Psoas muscle (tissue), 8 donors: Measurements from ENCODE around the gene PRSS57. TPM values are rescaled to one million over a fixed set of nuclear protein-coding genes. Genes with fewer than 3 reads are reported as not detected.

Experiments
- ATAC-seq, 4 donors: fragments of 200-7000 bp; cut with Tn5 transposase; one replicate each; pipeline ENCODE4 v1.9.1; 2020; ENCODE audit warnings: moderate library complexity in 3 of 4, mild to moderate bottlenecking in 2 of 4
- DNase-seq, 2 donors: peaks; one replicate each; pipeline ENCODE4 v3.0.0-alpha.2; 2020
- H3K27ac ChIP-seq: fragments of 200-600 bp; one replicate; pipeline ENCODE4 v1.8.0; 2022
- H3K27me3 ChIP-seq, 3 donors: fragments of 200-600 bp in 1 of 3; one replicate each; pipeline versions ENCODE4 v1.6.1 to v1.8.0; 2013 to 2022; ENCODE audit warnings: low read length in 2 of 3, mild to moderate bottlenecking in 2 of 3, moderate library complexity in 1 of 3; ENCODE audit not compliant: insufficient read depth in 3 of 3
- H3K36me3 ChIP-seq, 2 donors: fragments of 200-600 bp in 1 of 2; one replicate each; pipeline versions ENCODE4 v1.6.1 to v1.8.0; 2013 to 2022; ENCODE audit warnings: low read depth in 1 of 2, mild to moderate bottlenecking in 1 of 2, moderate library complexity in 1 of 2; ENCODE audit not compliant: insufficient read depth in 1 of 2
- H3K4me1 ChIP-seq: fragments of 200-600 bp; one replicate; pipeline ENCODE4 v1.8.0; 2022
- H3K4me3 ChIP-seq: fragments of 200-600 bp; one replicate; pipeline ENCODE4 v1.8.0; 2022; ENCODE audit warnings: mild to moderate bottlenecking
- H3K9me3 ChIP-seq: fragments of 200-600 bp; one replicate; pipeline ENCODE4 v1.8.0; 2022
- CTCF ChIP-seq: fragments of 200-600 bp; IDR thresholded peaks from one replicate; pipeline ENCODE4 v1.8.0; 2022; ENCODE audit warnings: antibody characterized with exemption
- WGBS, 3 donors: extraction: QIAGEN DNeasy Blood & Tissue Kit; methylation state at CpG; one replicate each; pipeline versions ENCODE4 v1.1.6 to v1.1.7; 2013; 5-methylcytosine and 5-hydroxymethylcytosine counted together
- intact Hi-C, 2 donors: fragments of 100-400 bp; cut with DNase I; formaldehyde crosslinking; loops; one replicate each; pipeline versions ENCODE4 v1.11.0 to v1.14.2; 2022
- polyA plus RNA-seq, 3 donors: library from polyadenylated mRNA; stranded (reverse); fragments of 200-250 nt; gene quantifications; one replicate each; pipeline ENCODE4 v1.2.3, GENCODE V29; 2013
- total RNA-seq, 4 donors: library from RNA; stranded (reverse); fragmentation: NEBNext Ultra II Directional in 2 of 4; extraction: Animal tissue kit (Norgen Biotek cat#: 25700) in 2 of 4; gene quantifications; one replicate each; pipeline versions ENCODE4 v1.2.1 to v1.2.4, GENCODE V29; 2021 to 2023
- donor health status: healthy with polysubstance abuse.
- donor health status: DM: no; HTN: no; CAD: no; lungs with moderate emphysema.
- donor health status: Bipolar disorder and iron deficiency.
- donor health status: healthy.
- donor health status: DM: yes; HTN: yes; CAD: no.
- donor health status: DM: no; HTN: no; CAD: no.
- donor health status: DM: no; HTN: no; CAD: no.
- donor health status: DM: yes; HTN: yes; CAD: no.

PRSS57 gene
- total and polyA plus RNA-seq, 7 donors, result 0.05 to 0.25 TPM; not detected in 5

- TF ChIP-seq CTCF, result no peak
- Histone ChIP-seq H3K4me3 (peak overlapping the region; percentile 82), H3K4me1 (peaks cover 18% of the 10 kb centered on the region), H3K27ac (peak overlapping the region; percentile 87), H3K36me3 (no peaks in the 10 kb centered on the region), H3K27me3 (peaks cover 0 to 8% (median 7%) of the 10 kb centered on the region in 3 donors), H3K9me3 (no peaks in the 10 kb centered on the region)
- intact Hi-C loops, result no loop called here
- ATAC-seq (no peak), DNase-seq (peak in 1 of 2 donors; percentile 97)
- WGBS, 3 donors, result 60 to 72% (median 65%) methylated on average over 51 to 54 of the region's 54 CpGs
Measured at GRCh38 chr19:681029-682019, 13.9 kb downstream of the PRSS57 start.

- Histone ChIP-seq H3K9me3 (no peaks in the 10 kb centered on the region), H3K36me3 (no peaks in the 10 kb centered on the region), H3K27me3 (peaks cover 0 to 13% (median 11%) of the 10 kb centered on the region in 3 donors), H3K4me1 (peaks cover 18% of the 10 kb centered on the region), H3K4me3 (peak overlapping the region; percentile 82), H3K27ac (peak overlapping the region; percentile 87)
- intact Hi-C loops, result no loop called here
- WGBS, 3 donors, result 0 to 2% (median 1%) methylated on average over 39 to 70 of the region's 70 CpGs
- ATAC-seq (peak; percentile 90 to 94 (median 90)), DNase-seq (peak; percentile 100)
- TF ChIP-seq CTCF, result peak; percentile 44
Measured at GRCh38 chr19:680287-681028, 14.8 kb downstream of the PRSS57 start.

- intact Hi-C loops, result no loop called here
- TF ChIP-seq CTCF, result no peak
- Histone ChIP-seq H3K4me1 (peaks cover 18% of the 10 kb centered on the region), H3K27ac (peak overlapping the region; percentile 85), H3K4me3 (peak overlapping the region; percentile 82), H3K27me3 (peaks cover 0 to 18% (median 14%) of the 10 kb centered on the region in 3 donors), H3K9me3 (no peaks in the 10 kb centered on the region), H3K36me3 (no peaks in the 10 kb centered on the region)
- DNase-seq (peak; percentile 76 to 85), ATAC-seq (no peak)
- WGBS, 3 donors, result 6 to 10% (median 10%) methylated on average over 34 to 69 of the region's 69 CpGs
Measured at GRCh38 chr19:679418-680286, 15.6 kb downstream of the PRSS57 start.

GRCh38 chr19:678791-679388, 16.4 kb downstream of the PRSS57 start:
- DNase-seq, result no peak
- 89 to 94% (median 93%) methylated on average over 16 of the region's 16 CpGs for WGBS, 3 donors
- peaks cover 18% of the 10 kb centered on the region for H3K4me1 ChIP-seq

More at GRCh38 chr19:678791-679388, 16.4 kb downstream of the PRSS57 start:
- Histone ChIP-seq H3K27me3 (peaks cover 0 to 19% (median 17%) of the 10 kb centered on the region in 3 donors), H3K27ac (peak overlapping the region; percentile 85), H3K36me3 (no peaks in the 10 kb centered on the region), H3K9me3 (no peaks in the 10 kb centered on the region), H3K4me3 (peak overlapping the region; percentile 82)
- no peak for ATAC-seq
- intact Hi-C loops, result no loop called here
- TF ChIP-seq CTCF, result no peak
